Esophagus squamous epithelium (tissue), 4 donors: ENCODE results near the gene CDK5RAP2.

ENCODE experiments used
- POLR2A ChIP-seq, 4 donors: fragments of 450-650 bp; IDR thresholded peaks; one replicate each; pipeline ENCODE4 v1.6.1; 2017; ENCODE audit warnings: antibody characterized with exemption in 4 of 4, mild to moderate bottlenecking in 4 of 4, moderate library complexity in 3 of 4
- TF ChIP-seq, protein P1 (sequence below), 6 experiments: fragments of 450-650 bp in 4 of 6; fragments of 200-600 bp in 2 of 6; sonication (generic) in 2 of 6; IDR thresholded peaks; one replicate each; pipeline ENCODE4 v1.5.1; 2016 to 2019; ENCODE audit warnings: antibody characterized with exemption in 6 of 6, mild to moderate bottlenecking in 4 of 6, moderate library complexity in 4 of 6

DNA sequence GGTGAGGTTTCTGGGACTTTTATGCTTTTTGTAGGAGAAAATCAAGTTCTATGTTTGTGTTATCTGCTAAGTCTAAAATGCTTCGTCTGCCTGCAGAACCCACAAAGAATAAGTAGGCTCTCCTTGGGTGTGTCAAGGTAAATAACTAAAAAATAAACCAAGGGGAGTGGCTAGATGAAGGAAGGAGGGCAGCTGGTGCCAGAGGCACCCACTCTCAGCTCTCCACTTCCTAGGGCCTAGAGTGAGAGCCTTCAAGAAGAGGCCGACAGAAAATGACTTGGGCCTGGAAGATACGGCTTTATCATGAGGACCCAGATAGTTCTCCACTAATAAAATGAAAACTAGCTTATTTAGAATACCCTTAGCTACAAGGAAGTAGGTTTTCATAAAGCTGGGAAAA, 147.4 kb downstream of the CDK5RAP2 start:
- TF ChIP-seq, protein P1, sequence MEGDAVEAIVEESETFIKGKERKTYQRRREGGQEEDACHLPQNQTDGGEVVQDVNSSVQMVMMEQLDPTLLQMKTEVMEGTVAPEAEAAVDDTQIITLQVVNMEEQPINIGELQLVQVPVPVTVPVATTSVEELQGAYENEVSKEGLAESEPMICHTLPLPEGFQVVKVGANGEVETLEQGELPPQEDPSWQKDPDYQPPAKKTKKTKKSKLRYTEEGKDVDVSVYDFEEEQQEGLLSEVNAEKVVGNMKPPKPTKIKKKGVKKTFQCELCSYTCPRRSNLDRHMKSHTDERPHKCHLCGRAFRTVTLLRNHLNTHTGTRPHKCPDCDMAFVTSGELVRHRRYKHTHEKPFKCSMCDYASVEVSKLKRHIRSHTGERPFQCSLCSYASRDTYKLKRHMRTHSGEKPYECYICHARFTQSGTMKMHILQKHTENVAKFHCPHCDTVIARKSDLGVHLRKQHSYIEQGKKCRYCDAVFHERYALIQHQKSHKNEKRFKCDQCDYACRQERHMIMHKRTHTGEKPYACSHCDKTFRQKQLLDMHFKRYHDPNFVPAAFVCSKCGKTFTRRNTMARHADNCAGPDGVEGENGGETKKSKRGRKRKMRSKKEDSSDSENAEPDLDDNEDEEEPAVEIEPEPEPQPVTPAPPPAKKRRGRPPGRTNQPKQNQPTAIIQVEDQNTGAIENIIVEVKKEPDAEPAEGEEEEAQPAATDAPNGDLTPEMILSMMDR (IDR thresholded peaks at IDR 0.05), result no peak
- no peak for TF ChIP-seq POLR2A (IDR thresholded peaks at IDR 0.05)
